Neural progenitor cell (in vitro differentiated cells): ENCODE measurements around the gene PHEX.

Experiments
- EZH2 ChIP-seq: fragments of 200-600 bp; sonication (generic); IDR thresholded peaks from 2 replicates; pipeline ENCODE4 v1.6.1; 2017; ENCODE audit warnings: antibody characterized with exemption, mild to moderate bottlenecking, moderate library complexity
- EZH2phosphoT487 ChIP-seq: fragments of 200-600 bp; sonication (generic); IDR thresholded peaks from 2 replicates; pipeline ENCODE4 v1.6.1; 2017; ENCODE audit warnings: antibody characterized with exemption
- TF ChIP-seq, protein P1 (sequence below): fragments of 200-600 bp; sonication (generic); IDR thresholded peaks from 2 replicates; pipeline ENCODE4 v1.5.1; 2017; ENCODE audit warnings: antibody characterized with exemption, mild to moderate bottlenecking

DNA sequence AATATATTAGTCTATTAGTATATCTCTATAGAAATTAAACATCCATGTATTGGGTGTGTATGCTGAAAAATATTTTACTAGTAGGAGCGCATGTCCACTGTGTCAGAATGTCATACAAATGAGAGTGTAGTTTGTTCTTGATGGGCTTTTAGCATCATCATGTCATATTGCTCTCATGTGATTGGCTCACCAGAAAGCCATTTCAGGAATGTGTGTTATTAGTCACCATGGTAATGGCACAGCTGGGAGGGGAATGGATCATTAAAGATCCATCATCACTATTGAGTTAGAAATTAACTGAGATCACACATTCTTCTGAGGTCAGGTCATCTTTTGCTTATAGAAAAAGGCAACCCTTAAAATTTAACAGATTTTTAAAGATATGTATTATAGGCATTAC, 77.3 kb downstream of the PHEX start:
- TF ChIP-seq, protein P1, sequence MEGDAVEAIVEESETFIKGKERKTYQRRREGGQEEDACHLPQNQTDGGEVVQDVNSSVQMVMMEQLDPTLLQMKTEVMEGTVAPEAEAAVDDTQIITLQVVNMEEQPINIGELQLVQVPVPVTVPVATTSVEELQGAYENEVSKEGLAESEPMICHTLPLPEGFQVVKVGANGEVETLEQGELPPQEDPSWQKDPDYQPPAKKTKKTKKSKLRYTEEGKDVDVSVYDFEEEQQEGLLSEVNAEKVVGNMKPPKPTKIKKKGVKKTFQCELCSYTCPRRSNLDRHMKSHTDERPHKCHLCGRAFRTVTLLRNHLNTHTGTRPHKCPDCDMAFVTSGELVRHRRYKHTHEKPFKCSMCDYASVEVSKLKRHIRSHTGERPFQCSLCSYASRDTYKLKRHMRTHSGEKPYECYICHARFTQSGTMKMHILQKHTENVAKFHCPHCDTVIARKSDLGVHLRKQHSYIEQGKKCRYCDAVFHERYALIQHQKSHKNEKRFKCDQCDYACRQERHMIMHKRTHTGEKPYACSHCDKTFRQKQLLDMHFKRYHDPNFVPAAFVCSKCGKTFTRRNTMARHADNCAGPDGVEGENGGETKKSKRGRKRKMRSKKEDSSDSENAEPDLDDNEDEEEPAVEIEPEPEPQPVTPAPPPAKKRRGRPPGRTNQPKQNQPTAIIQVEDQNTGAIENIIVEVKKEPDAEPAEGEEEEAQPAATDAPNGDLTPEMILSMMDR = no peak
- no peak for TF ChIP-seq EZH2
- TF ChIP-seq EZH2phosphoT487 = no peak
